DND-41 (cell line): Measurements from ENCODE around the gene SIPA1L3.
"Not testable (repeated sequence)": the region's sequence is repeated elsewhere in the genome, so short reads cannot be mapped to it uniquely, and the experiment has no call there.

ENCODE experiments used
- ATAC-seq: fragments of 200-7000 bp; cut with Tn5 transposase; 3 replicates; pipeline ENCODE4 v1.9.1; 2021; ENCODE audit warnings: low read depth; ENCODE audit not compliant: insufficient read depth
- DNase-seq: peaks from one replicate; pipeline ENCODE4 v3.0.0-alpha.2; 2020
- H2AFZ ChIP-seq: 2 replicates; pipeline ENCODE4 v1.6.0; 2012; ENCODE audit warnings: low read depth, low read length
- H3K27ac ChIP-seq: 2 replicates; pipeline ENCODE4 v1.5.1; 2012; ENCODE audit warnings: low read length, inconsistent platforms
- H3K27me3 ChIP-seq: fragments of 200-600 bp; sonication (generic); 2 replicates; pipeline ENCODE4 v1.6.0; 2012; ENCODE audit warnings: low read length, mild to moderate bottlenecking, inconsistent platforms; ENCODE audit not compliant: insufficient read depth, poor library complexity
- H3K36me3 ChIP-seq: 2 replicates; pipeline ENCODE4 v1.5.1; 2012; ENCODE audit warnings: low read length, inconsistent platforms; ENCODE audit not compliant: insufficient read depth
- H3K4me1 ChIP-seq: 2 replicates; pipeline ENCODE4 v1.5.1; 2012; ENCODE audit warnings: mild to moderate bottlenecking, low read length; ENCODE audit not compliant: insufficient read depth
- H3K4me2 ChIP-seq: 2 replicates; pipeline ENCODE4 v1.6.0; 2012; ENCODE audit warnings: mild to moderate bottlenecking, moderate library complexity, low read length, inconsistent platforms; ENCODE audit not compliant: insufficient read depth
- H3K4me3 ChIP-seq, 2 experiments: fragments of 200-600 bp in 1 of 2; shearing (Covaris generic) in 1 of 2; 2 replicates each; pipeline ENCODE4 v1.5.1; 2012 to 2016; ENCODE audit warnings: inconsistent platforms in 2 of 2, low read length in 2 of 2, mild to moderate bottlenecking in 2 of 2, low read depth in 1 of 2, moderate library complexity in 1 of 2
- H3K79me2 ChIP-seq: 2 replicates; pipeline ENCODE4 v1.6.0; 2012; ENCODE audit warnings: low read length, inconsistent platforms; ENCODE audit not compliant: insufficient read depth
- H3K9ac ChIP-seq: 2 replicates; pipeline ENCODE4 v1.6.0; 2012; ENCODE audit warnings: low read depth, mild to moderate bottlenecking, inconsistent platforms, low read length, moderate library complexity
- H3K9me3 ChIP-seq: 2 replicates; pipeline ENCODE4 v1.5.1; 2012; ENCODE audit warnings: low read length, moderate library complexity, mild to moderate bottlenecking, inconsistent platforms; ENCODE audit not compliant: insufficient read depth, severe bottlenecking
- H4K20me1 ChIP-seq: 2 replicates; pipeline ENCODE4 v1.6.0; 2012; ENCODE audit warnings: low read length; ENCODE audit not compliant: insufficient read depth
- CTCF ChIP-seq: IDR thresholded peaks from 2 replicates; pipeline ENCODE4 v1.5.1; 2012; ENCODE audit warnings: borderline replicate concordance, low read length, moderate library complexity, mild to moderate bottlenecking; ENCODE audit not compliant: poor library complexity, severe bottlenecking; ENCODE audit errors: extremely low read depth
- EZH2 ChIP-seq: IDR thresholded peaks from 3 replicates; pipeline ENCODE4 v1.6.1; 2012; ENCODE audit warnings: borderline replicate concordance, low read depth, mild to moderate bottlenecking, moderate library complexity, low read length, inconsistent platforms; ENCODE audit not compliant: severe bottlenecking

Gene SIPA1L3

DNA sequence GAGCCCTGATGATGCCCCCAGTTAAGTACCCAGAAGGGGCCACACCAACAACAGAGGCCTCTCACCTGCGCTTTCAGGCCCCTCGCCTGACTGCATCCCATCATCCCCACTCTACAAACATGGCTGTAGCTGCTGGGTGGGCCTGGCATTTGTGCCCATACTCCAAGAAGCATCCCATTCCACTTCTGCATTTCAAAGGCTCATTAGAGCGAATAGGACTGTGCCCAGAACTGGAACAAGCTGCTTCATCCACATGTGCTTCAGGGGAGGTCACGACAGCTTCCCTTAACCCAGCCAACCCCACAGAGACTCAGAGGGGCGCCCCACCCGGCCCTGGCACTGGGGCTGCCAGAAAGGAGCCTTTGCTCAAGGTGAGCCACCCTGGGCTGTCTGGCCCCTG, 156.9 kb downstream of the SIPA1L3 start:
- no peak overlapping the region for H3K9ac ChIP-seq
- H3K79me2 ChIP-seq = no peaks in the 10 kb centered on the region
- no peak for ATAC-seq
- no peaks in the 10 kb centered on the region for H3K9me3 ChIP-seq
- no peak for TF ChIP-seq CTCF
- TF ChIP-seq EZH2 = no peak
- no peak overlapping the region for H3K27ac ChIP-seq
- no peak overlapping the region for H2AFZ ChIP-seq
- DNase-seq = no peak
- H4K20me1 ChIP-seq = no peaks in the 10 kb centered on the region
- no peaks in the 10 kb centered on the region for H3K4me1 ChIP-seq
- no peaks in the 10 kb centered on the region for H3K27me3 ChIP-seq
- no peak overlapping the region for H3K4me2 ChIP-seq
- H3K4me3 ChIP-seq = no peak overlapping the region
- H3K36me3 ChIP-seq = no peaks in the 10 kb centered on the region

DNA sequence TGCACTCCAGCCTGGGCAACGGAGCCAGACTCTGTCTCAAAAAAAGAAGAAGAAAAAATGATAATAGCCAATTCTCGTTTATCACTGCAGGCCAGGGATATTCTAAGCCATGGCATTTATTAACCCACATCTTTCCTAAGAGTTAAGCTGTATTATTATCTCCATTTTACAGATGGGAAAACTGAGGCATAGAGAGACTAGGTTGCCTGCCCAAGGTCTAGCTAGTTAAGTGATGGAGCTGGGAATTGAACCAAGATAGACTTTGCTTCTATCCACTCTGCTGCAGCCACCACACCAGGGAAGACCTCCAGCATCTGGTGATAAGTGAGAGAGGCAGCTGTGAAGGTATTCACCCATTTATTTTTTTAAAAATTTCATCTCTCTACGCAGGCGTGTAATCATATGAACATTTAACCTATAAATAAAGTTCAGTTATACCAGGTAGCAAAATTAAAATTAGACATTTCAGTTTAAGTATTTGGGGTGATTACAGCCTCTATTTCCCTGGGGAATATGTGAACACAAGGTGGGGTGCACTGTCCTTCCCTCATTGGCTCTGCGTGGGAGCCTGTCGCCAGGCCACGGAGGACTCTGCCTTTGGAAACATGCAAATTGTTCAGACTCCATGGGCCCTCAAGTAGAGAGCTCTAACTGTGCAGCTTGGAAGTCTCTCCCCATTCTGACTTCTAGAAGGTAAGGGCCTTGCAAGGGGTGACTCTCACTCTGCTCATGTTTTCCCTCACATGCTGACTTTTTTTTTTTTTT, 157.8 kb downstream of the SIPA1L3 start:
- TF ChIP-seq EZH2 = no peak
- TF ChIP-seq CTCF = no peak
- no peak overlapping the region for H2AFZ ChIP-seq
- H3K4me1 ChIP-seq = no peaks in the 10 kb centered on the region
- no peaks in the 10 kb centered on the region for H4K20me1 ChIP-seq
- H3K36me3 ChIP-seq = no peaks in the 10 kb centered on the region
- no peaks in the 10 kb centered on the region for H3K79me2 ChIP-seq
- no peak overlapping the region for H3K27ac ChIP-seq
- ATAC-seq (no peak), DNase-seq (no peak)
- no peaks in the 10 kb centered on the region for H3K9me3 ChIP-seq
- no peak overlapping the region for H3K4me2 ChIP-seq
- no peak overlapping the region for H3K9ac ChIP-seq
- no peaks in the 10 kb centered on the region for H3K27me3 ChIP-seq
- H3K4me3 ChIP-seq = no peak overlapping the region

DNA sequence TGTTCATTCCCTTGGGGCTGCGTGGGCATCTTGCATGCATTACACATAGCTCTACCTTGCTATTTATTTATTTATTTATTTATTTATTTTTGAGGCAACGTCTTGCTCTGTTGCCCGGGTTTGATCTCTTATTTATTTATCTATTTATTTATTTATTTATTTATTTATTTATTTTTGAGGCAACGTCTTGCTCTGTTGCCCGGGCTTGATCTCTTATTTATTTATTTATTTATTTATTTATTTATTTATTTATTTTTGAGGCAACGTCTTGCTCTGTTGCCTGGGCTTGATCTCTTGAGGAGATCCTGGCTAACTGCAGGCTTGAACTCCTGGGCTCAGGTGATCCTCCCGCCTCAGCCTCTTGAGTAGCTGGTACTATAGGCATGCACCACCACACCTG, 158.8 kb downstream of the SIPA1L3 start:
- H3K4me1 ChIP-seq, H3K27me3 ChIP-seq, H3K9ac ChIP-seq, H3K27ac ChIP-seq, H3K4me3 ChIP-seq, H3K79me2 ChIP-seq, H4K20me1 ChIP-seq, H3K4me2 ChIP-seq, DNase-seq, H3K36me3 ChIP-seq, H2AFZ ChIP-seq, ATAC-seq, H3K9me3 ChIP-seq: not testable (repeated sequence)

DNA sequence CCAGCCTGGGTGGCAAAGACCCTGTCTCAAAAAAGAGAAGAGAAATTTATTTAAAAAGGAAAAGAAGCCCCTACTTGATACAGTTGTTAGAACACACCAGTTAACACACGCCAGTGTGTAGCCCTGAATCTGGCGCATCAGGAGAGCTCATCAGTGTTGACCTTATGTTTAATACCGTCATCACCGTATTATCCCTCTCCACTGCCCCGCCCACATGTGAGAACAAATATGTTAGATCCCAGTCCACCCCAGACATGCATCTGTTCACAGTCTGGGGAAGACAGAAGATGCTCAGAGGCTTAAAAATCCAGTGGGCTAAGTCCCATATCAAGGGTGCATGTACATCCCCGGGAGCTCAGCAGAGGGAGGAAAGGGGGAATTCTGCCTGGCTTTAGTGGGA, 161.8 kb downstream of the SIPA1L3 start:
- H3K4me3 ChIP-seq = no peak overlapping the region
- no peaks in the 10 kb centered on the region for H3K27me3 ChIP-seq
- no peaks in the 10 kb centered on the region for H3K4me1 ChIP-seq
- TF ChIP-seq EZH2 (no peak), CTCF (no peak)
- H3K4me2 ChIP-seq = no peak overlapping the region
- DNase-seq = no peak
- H4K20me1 ChIP-seq = no peaks in the 10 kb centered on the region
- no peaks in the 10 kb centered on the region for H3K36me3 ChIP-seq
- no peak overlapping the region for H2AFZ ChIP-seq
- H3K27ac ChIP-seq = no peak overlapping the region
- H3K79me2 ChIP-seq = no peaks in the 10 kb centered on the region
- ATAC-seq = no peak
- H3K9me3 ChIP-seq = no peaks in the 10 kb centered on the region
- H3K9ac ChIP-seq = no peak overlapping the region
